ENCODE results near the gene SYNE2. TPM values are rescaled to one million over a fixed set of nuclear protein-coding genes. Genes with fewer than 3 reads are reported as not detected.

Gene SYNE2
- total RNA-seq, 1 donor from 2014 or later: 5.7 TPM

- no peaks in the 10 kb centered on the region for H3K27me3 ChIP-seq (ENCODE audit: insufficient read depth, low read length)
- H3K9me3 ChIP-seq (ENCODE audit: insufficient read depth, low read depth, low read length): no peaks in the 10 kb centered on the region
- TF ChIP-seq, protein P1, sequence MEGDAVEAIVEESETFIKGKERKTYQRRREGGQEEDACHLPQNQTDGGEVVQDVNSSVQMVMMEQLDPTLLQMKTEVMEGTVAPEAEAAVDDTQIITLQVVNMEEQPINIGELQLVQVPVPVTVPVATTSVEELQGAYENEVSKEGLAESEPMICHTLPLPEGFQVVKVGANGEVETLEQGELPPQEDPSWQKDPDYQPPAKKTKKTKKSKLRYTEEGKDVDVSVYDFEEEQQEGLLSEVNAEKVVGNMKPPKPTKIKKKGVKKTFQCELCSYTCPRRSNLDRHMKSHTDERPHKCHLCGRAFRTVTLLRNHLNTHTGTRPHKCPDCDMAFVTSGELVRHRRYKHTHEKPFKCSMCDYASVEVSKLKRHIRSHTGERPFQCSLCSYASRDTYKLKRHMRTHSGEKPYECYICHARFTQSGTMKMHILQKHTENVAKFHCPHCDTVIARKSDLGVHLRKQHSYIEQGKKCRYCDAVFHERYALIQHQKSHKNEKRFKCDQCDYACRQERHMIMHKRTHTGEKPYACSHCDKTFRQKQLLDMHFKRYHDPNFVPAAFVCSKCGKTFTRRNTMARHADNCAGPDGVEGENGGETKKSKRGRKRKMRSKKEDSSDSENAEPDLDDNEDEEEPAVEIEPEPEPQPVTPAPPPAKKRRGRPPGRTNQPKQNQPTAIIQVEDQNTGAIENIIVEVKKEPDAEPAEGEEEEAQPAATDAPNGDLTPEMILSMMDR (IDR thresholded peaks at IDR 0.05; ENCODE audit: insufficient read depth, low read depth, low read length): no peak
- TF ChIP-seq EZH2 (IDR thresholded peaks at IDR 0.05; ENCODE audit: insufficient read depth, low read length): no peak
- H3K4me3 Mint-ChIP-seq (ENCODE audit: unreplicated experiment): no peak overlapping the region
- FAIRE-seq (no peak), DNase-seq (ENCODE audit: low read depth) (peak; percentile 18)
- H2AFZ ChIP-seq (ENCODE audit: low read depth, low read length): no peak overlapping the region
- no peaks in the 10 kb centered on the region for H4K20me1 ChIP-seq (ENCODE audit: insufficient read depth, low read length)
- H3K4me1 ChIP-seq (ENCODE audit: insufficient read depth, low read length): no peaks in the 10 kb centered on the region
- H3K27ac ChIP-seq (ENCODE audit: low read depth, low read length): peak overlapping the region; percentile 24
- no peak overlapping the region for H3K4me3 ChIP-seq (ENCODE audit: insufficient read depth, low read depth, low read length)
- no peak overlapping the region for H3K27ac Mint-ChIP-seq (ENCODE audit: unreplicated experiment)
- H3K36me3 Mint-ChIP-seq (ENCODE audit: low read depth, unreplicated experiment): no peaks in the 10 kb centered on the region
- no peak overlapping the region for H3K4me2 ChIP-seq (ENCODE audit: low read length)
- H3K9ac ChIP-seq (ENCODE audit: low read length): no peak overlapping the region
- no peaks in the 10 kb centered on the region for H3K79me2 ChIP-seq (ENCODE audit: insufficient read depth, low read length)
- no peaks in the 10 kb centered on the region for H3K9me3 Mint-ChIP-seq (ENCODE audit: unreplicated experiment)
- H3K27me3 Mint-ChIP-seq (ENCODE audit: low read depth, unreplicated experiment): no peaks in the 10 kb centered on the region
- no peaks in the 10 kb centered on the region for H3K36me3 ChIP-seq (ENCODE audit: insufficient read depth, low read length)
- peaks cover 2% of the 10 kb centered on the region for H3K4me1 Mint-ChIP-seq (ENCODE audit: low read depth, unreplicated experiment)
These were observed 143.9 kb downstream of the SYNE2 start for GRCh38 chr14:63996625-63997220.

DNA sequence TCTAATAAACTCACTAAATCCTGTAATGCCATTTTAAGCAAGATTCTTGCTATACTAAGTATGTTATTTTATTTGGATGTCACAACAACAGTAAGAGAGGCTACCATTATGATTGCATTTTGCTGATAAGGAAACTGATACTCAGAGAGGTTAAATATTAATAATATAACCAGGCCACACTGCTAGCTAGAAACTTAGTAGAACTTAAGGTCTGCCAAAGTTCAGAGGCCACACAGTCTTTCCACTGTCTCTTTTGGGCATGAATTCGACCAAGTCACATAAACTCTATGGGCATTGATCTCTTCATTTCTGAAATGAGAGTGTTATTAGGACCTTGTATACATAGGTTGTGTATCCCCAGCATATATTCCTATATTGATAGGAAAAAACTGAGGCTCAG is 147.9 kb downstream of the SYNE2 start:
- Mint-ChIP-seq H3K27me3 (ENCODE audit: low read depth, unreplicated experiment) (no peaks in the 10 kb centered on the region), H3K27ac (ENCODE audit: unreplicated experiment) (no peak overlapping the region), H3K9me3 (ENCODE audit: unreplicated experiment) (no peaks in the 10 kb centered on the region), H3K4me1 (ENCODE audit: low read depth, unreplicated experiment) (peaks cover 2% of the 10 kb centered on the region), H3K4me3 (ENCODE audit: unreplicated experiment) (no peak overlapping the region), H3K36me3 (ENCODE audit: low read depth, unreplicated experiment) (peaks cover 3% of the 10 kb centered on the region)
- no peaks in the 10 kb centered on the region for H3K36me3 ChIP-seq (ENCODE audit: insufficient read depth, low read length)
- H3K9ac ChIP-seq (ENCODE audit: low read length): no peak overlapping the region
- no peak for FAIRE-seq
- H3K4me2 ChIP-seq (ENCODE audit: low read length): no peak overlapping the region
- no peaks in the 10 kb centered on the region for H3K4me1 ChIP-seq (ENCODE audit: insufficient read depth, low read length)
- H3K79me2 ChIP-seq (ENCODE audit: insufficient read depth, low read length): no peaks in the 10 kb centered on the region
- H3K27ac ChIP-seq (ENCODE audit: low read depth, low read length): no peak overlapping the region
- H3K4me3 ChIP-seq (ENCODE audit: insufficient read depth, low read depth, low read length): no peak overlapping the region
- no peaks in the 10 kb centered on the region for H3K9me3 ChIP-seq (ENCODE audit: insufficient read depth, low read depth, low read length)
- H4K20me1 ChIP-seq (ENCODE audit: insufficient read depth, low read length): no peaks in the 10 kb centered on the region
- H3K27me3 ChIP-seq (ENCODE audit: insufficient read depth, low read length): no peaks in the 10 kb centered on the region
- H2AFZ ChIP-seq (ENCODE audit: low read depth, low read length): no peak overlapping the region
- DNase-seq (ENCODE audit: low read depth): no peak
- TF ChIP-seq EZH2 (IDR thresholded peaks at IDR 0.05; ENCODE audit: insufficient read depth, low read length): no peak
- TF ChIP-seq, protein P1 (IDR thresholded peaks at IDR 0.05; ENCODE audit: insufficient read depth, low read depth, low read length): no peak

GRCh38 chr14:64005822-64006221 is 153.0 kb downstream of the SYNE2 start:
- no peak overlapping the region for H3K27ac Mint-ChIP-seq (ENCODE audit: unreplicated experiment)
- Histone ChIP-seq H3K4me2 (ENCODE audit: low read length) (no peak overlapping the region), H3K27me3 (ENCODE audit: insufficient read depth, low read length) (no peaks in the 10 kb centered on the region), H3K79me2 (ENCODE audit: insufficient read depth, low read length) (no peaks in the 10 kb centered on the region), H3K4me1 (ENCODE audit: insufficient read depth, low read length) (no peaks in the 10 kb centered on the region), H3K9me3 (ENCODE audit: insufficient read depth, low read depth, low read length) (no peaks in the 10 kb centered on the region), H3K27ac (ENCODE audit: low read depth, low read length) (no peak overlapping the region), H2AFZ (ENCODE audit: low read depth, low read length) (no peak overlapping the region), H4K20me1 (ENCODE audit: insufficient read depth, low read length) (no peaks in the 10 kb centered on the region), H3K4me3 (ENCODE audit: insufficient read depth, low read depth, low read length) (no peak overlapping the region), H3K36me3 (ENCODE audit: insufficient read depth, low read length) (no peaks in the 10 kb centered on the region), H3K9ac (ENCODE audit: low read length) (no peak overlapping the region)
- TF ChIP-seq, protein P1 (IDR thresholded peaks at IDR 0.05; ENCODE audit: insufficient read depth, low read depth, low read length): no peak
- H3K27me3 Mint-ChIP-seq (ENCODE audit: low read depth, unreplicated experiment): no peaks in the 10 kb centered on the region
- H3K4me3 Mint-ChIP-seq (ENCODE audit: unreplicated experiment): no peak overlapping the region
- no peaks in the 10 kb centered on the region for H3K4me1 Mint-ChIP-seq (ENCODE audit: low read depth, unreplicated experiment)
- peaks cover 3% of the 10 kb centered on the region for H3K36me3 Mint-ChIP-seq (ENCODE audit: low read depth, unreplicated experiment)
- no peaks in the 10 kb centered on the region for H3K9me3 Mint-ChIP-seq (ENCODE audit: unreplicated experiment)
- FAIRE-seq (no peak), DNase-seq (ENCODE audit: low read depth) (no peak)

All from astrocyte (in vitro differentiated cells and primary cell).